ENCODE data around the gene PHPT1. TPM values are rescaled to one million over a fixed set of nuclear protein-coding genes. Genes with fewer than 3 reads are reported as not detected.

The PHPT1 gene
- total and polyA plus RNA-seq, 2 of the 8 experiments (the other 6 are each of a cell fraction or from before 2014, with no cell fraction given), result 109 to 226 TPM

- no peak for TF ChIP-seq CHD7 (IDR thresholded peaks at IDR 0.05; ENCODE audit: insufficient replicate concordance, low read length)
- TF ChIP-seq CREB1 (IDR thresholded peaks at IDR 0.05), result no peak
- TF ChIP-seq CEBPB (IDR thresholded peaks at IDR 0.05; ENCODE audit: low read depth, low read length), result no peak
- TF ChIP-seq CTBP2 (IDR thresholded peaks at IDR 0.05; ENCODE audit: borderline replicate concordance, insufficient read depth, insufficient read length, low read length), result no peak
- TF ChIP-seq EP300 (IDR thresholded peaks at IDR 0.05; ENCODE audit: borderline replicate concordance in 1 of 2, low read depth in 2 of 2, low read length in 2 of 2), result no peak
- no peak for TF ChIP-seq POLR2AphosphoS5 (IDR thresholded peaks at IDR 0.05; ENCODE audit: low read depth, low read length)
- TF ChIP-seq CBX5 (IDR thresholded peaks at IDR 0.05; ENCODE audit: low read depth, low read length), result no peak
- no peak for TF ChIP-seq TEAD4 (IDR thresholded peaks at IDR 0.05; ENCODE audit: low read depth, low read length)
- no peak for TF ChIP-seq SIRT6 (IDR thresholded peaks at IDR 0.05; ENCODE audit: low read length)
- no peak for TF ChIP-seq BRCA1 (IDR thresholded peaks at IDR 0.05; ENCODE audit: low read depth, low read length)
- TF ChIP-seq KDM1A (IDR thresholded peaks at IDR 0.05; ENCODE audit: borderline replicate concordance, low read length), result no peak
- TF ChIP-seq BCL11A (IDR thresholded peaks at IDR 0.05; ENCODE audit: low read depth in 2 of 2, low read length in 2 of 2), result no peak
Measured at GRCh38 chr9:136876476-136876875, 27.3 kb downstream of the PHPT1 start (continued).
